ENCODE results near the gene GRIP2.

DNA sequence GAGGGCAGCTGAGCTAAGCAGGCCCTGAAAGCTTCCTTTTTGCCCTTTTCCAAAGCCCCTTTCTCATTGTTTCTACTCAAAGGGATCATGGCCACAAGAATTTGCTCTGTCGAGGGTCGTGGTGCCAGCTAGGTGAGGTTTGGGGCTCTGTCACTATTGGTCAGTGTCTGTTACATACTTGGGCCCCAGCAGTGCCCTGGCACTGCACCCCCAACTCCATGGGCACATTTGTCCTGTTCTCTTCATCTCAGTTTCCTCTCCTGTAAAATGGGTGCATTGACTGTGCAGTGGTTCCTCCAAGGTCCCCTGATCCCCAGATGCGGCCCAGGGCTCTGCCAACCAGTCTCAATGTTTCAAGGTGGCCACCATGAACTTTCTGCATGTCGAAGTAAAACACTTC lies 75.6 kb downstream of the GRIP2 start:
- no peak for TF ChIP-seq CTCF (conservative IDR thresholded peaks at IDR 0.05; ENCODE audit: low read depth, low read length)
- no peak for TF ChIP-seq POLR2A (IDR thresholded peaks at IDR 0.05; ENCODE audit: low read depth, low read length)
- no peak for TF ChIP-seq SMC3 (IDR thresholded peaks at IDR 0.05; ENCODE audit: low read depth, low read length)
- TF ChIP-seq MAFK (IDR thresholded peaks at IDR 0.05; ENCODE audit: low read depth, low read length) = no peak
- TF ChIP-seq CHD1 (IDR thresholded peaks at IDR 0.05; ENCODE audit: low read depth, low read length) = no peak
- no peak for TF ChIP-seq CEBPB (IDR thresholded peaks at IDR 0.05; ENCODE audit: low read depth, low read length)
- no peak for TF ChIP-seq RCOR1 (IDR thresholded peaks at IDR 0.05; ENCODE audit: insufficient replicate concordance, low read length)
- no peak for TF ChIP-seq NFE2L2 (IDR thresholded peaks at IDR 0.05; ENCODE audit: low read depth, low read length)
- TF ChIP-seq MXI1 (IDR thresholded peaks at IDR 0.05; ENCODE audit: borderline replicate concordance, low read depth, low read length) = no peak
- TF ChIP-seq FOS (IDR thresholded peaks at IDR 0.05; ENCODE audit: low read depth, low read length) = no peak
- no peak for TF ChIP-seq RAD21 (IDR thresholded peaks at IDR 0.05; ENCODE audit: low read length)

Measured in IMR-90 (cell line).